ENCODE measurements around the gene WWC1.
"Not testable (repeated sequence)": the region's sequence is repeated elsewhere in the genome, so short reads cannot be mapped to it uniquely, and the experiment has no call there.

The WWC1 gene

GRCh38 chr5:168308976-168309598 lies 17.6 kb downstream of the WWC1 start:
- DNase-seq (ENCODE audit: low read depth), result no peak

GRCh38 chr5:168310541-168310940 lies 19.1 kb downstream of the WWC1 start:
- not testable (repeated sequence) for DNase-seq (ENCODE audit: low read depth)

GRCh38 chr5:168311061-168311566 lies 19.7 kb downstream of the WWC1 start:
- DNase-seq (ENCODE audit: low read depth), result no peak

GRCh38 chr5:168312606-168313295 lies 21.3 kb downstream of the WWC1 start:
- peak; percentile 57 for DNase-seq (ENCODE audit: low read depth)

- DNase-seq (ENCODE audit: low read depth), result no peak
These were observed 22.3 kb downstream of the WWC1 start for GRCh38 chr5:168313596-168314204.

- DNase-seq (ENCODE audit: low read depth), result peak; percentile 97
These were observed 23.4 kb downstream of the WWC1 start for GRCh38 chr5:168314735-168315411.

- no peak for DNase-seq (ENCODE audit: low read depth)
These were observed 24.1 kb downstream of the WWC1 start for GRCh38 chr5:168315416-168316138.

- no peak for DNase-seq (ENCODE audit: low read depth)
These were observed 24.7 kb downstream of the WWC1 start for GRCh38 chr5:168316139-168316578.

- DNase-seq (ENCODE audit: low read depth), result no peak
These were observed 25.7 kb downstream of the WWC1 start for GRCh38 chr5:168317096-168317520.

- DNase-seq (ENCODE audit: low read depth), result peak; percentile 99
These were observed 26.2 kb downstream of the WWC1 start for GRCh38 chr5:168317521-168318147.

GRCh38 chr5:168318240-168318639 lies 26.8 kb downstream of the WWC1 start:
- no peak for DNase-seq (ENCODE audit: low read depth)

- DNase-seq (ENCODE audit: low read depth), result peak; percentile 44
These were observed 28.3 kb downstream of the WWC1 start for GRCh38 chr5:168319774-168320173.

- no peak for DNase-seq (ENCODE audit: low read depth)
These were observed 29.4 kb downstream of the WWC1 start for GRCh38 chr5:168320805-168321204.

- DNase-seq (ENCODE audit: low read depth), result peak; percentile 64
These were observed 33.6 kb downstream of the WWC1 start for GRCh38 chr5:168324859-168325630.

GRCh38 chr5:168327019-168327421 lies 35.6 kb downstream of the WWC1 start:
- DNase-seq (ENCODE audit: low read depth), result peak; percentile 74

GRCh38 chr5:168327451-168327850 lies 36.0 kb downstream of the WWC1 start:
- no peak for DNase-seq (ENCODE audit: low read depth)

GRCh38 chr5:168327994-168328393 lies 36.5 kb downstream of the WWC1 start:
- peak; percentile 76 for DNase-seq (ENCODE audit: low read depth)

GRCh38 chr5:168328814-168329213 lies 37.4 kb downstream of the WWC1 start:
- no peak for DNase-seq (ENCODE audit: low read depth)

GRCh38 chr5:168329302-168329701 lies 37.9 kb downstream of the WWC1 start:
- DNase-seq (ENCODE audit: low read depth), result no peak

- no peak for DNase-seq (ENCODE audit: low read depth)
These were observed 40.6 kb downstream of the WWC1 start for GRCh38 chr5:168332042-168332441.

- DNase-seq (ENCODE audit: low read depth), result no peak
These were observed 42.8 kb downstream of the WWC1 start for GRCh38 chr5:168334280-168334679.
